ENCODE results near the gene ARFGEF2. TPM values are rescaled to one million over a fixed set of nuclear protein-coding genes. Genes with fewer than 3 reads are reported as not detected.

ARFGEF2 gene
- total RNA-seq, 4 donors from 2014 or later = 27.2 to 45.1 (median 35.3) TPM

GRCh38 chr20:48959899-48960550 is 38.5 kb downstream of the ARFGEF2 start:
- no peak for TF ChIP-seq POLR2A (IDR thresholded peaks at IDR 0.05)
- no peak for TF ChIP-seq CTCF (IDR thresholded peaks at IDR 0.05)
- intact Hi-C loops (cut with DNase I; ENCODE audit: low total_unique reads) = no loop called here
- DNase-seq (ENCODE audit: low spot score in 2 of 2) = no peak
- H3K4me3 ChIP-seq (ENCODE audit: low read depth, poor library complexity, severe bottlenecking) = no peak overlapping the region
- WGBS, 2 donors = 86 to 90% methylated on average over 9 of the region's 9 CpGs

- no peak for DNase-seq (ENCODE audit: low spot score in 2 of 2)
- intact Hi-C loops (cut with DNase I; ENCODE audit: low total_unique reads) = no loop called here
- no peak for TF ChIP-seq POLR2A (IDR thresholded peaks at IDR 0.05)
- H3K4me3 ChIP-seq (ENCODE audit: low read depth, poor library complexity, severe bottlenecking) = no peak overlapping the region
- 77 to 92% methylated on average over 4 of the region's 4 CpGs for WGBS, 2 donors
Observed at GRCh38 chr20:48962421-48962820, 40.9 kb downstream of the ARFGEF2 start.

GRCh38 chr20:48962976-48963771 is 41.7 kb downstream of the ARFGEF2 start:
- 45 to 55% methylated on average over 11 of the region's 11 CpGs for WGBS, 2 donors
- no peak for TF ChIP-seq CTCF (IDR thresholded peaks at IDR 0.05)
- TF ChIP-seq POLR2A (IDR thresholded peaks at IDR 0.05) = no peak
- no peak for DNase-seq (ENCODE audit: low spot score in 2 of 2)
- intact Hi-C loops (cut with DNase I; ENCODE audit: low total_unique reads) = no loop called here
- H3K4me3 ChIP-seq (ENCODE audit: low read depth, poor library complexity, severe bottlenecking) = no peak overlapping the region

GRCh38 chr20:48965189-48965910 is 43.8 kb downstream of the ARFGEF2 start:
- H3K4me3 ChIP-seq (ENCODE audit: low read depth, poor library complexity, severe bottlenecking) = no peak overlapping the region
- intact Hi-C loops (cut with DNase I; ENCODE audit: low total_unique reads) = no loop called here
- TF ChIP-seq POLR2A (IDR thresholded peaks at IDR 0.05) = no peak
- TF ChIP-seq CTCF (IDR thresholded peaks at IDR 0.05) = no peak
- DNase-seq (ENCODE audit: low spot score in 2 of 2) = no peak
- WGBS, 2 donors = 84 to 98% methylated on average over 3 of the region's 3 CpGs

- TF ChIP-seq CTCF (IDR thresholded peaks at IDR 0.05) (no peak), POLR2A (IDR thresholded peaks at IDR 0.05) (no peak)
- no peak for DNase-seq (ENCODE audit: low spot score in 2 of 2)
- WGBS, 2 donors = 89 to 92% methylated on average over 10 of the region's 10 CpGs
- intact Hi-C loops (cut with DNase I; ENCODE audit: low total_unique reads) = no loop called here
- H3K4me3 ChIP-seq (ENCODE audit: low read depth, poor library complexity, severe bottlenecking) = no peak overlapping the region
Observed at GRCh38 chr20:48970681-48971365, 49.3 kb downstream of the ARFGEF2 start.

All from lower leg skin (tissue), 4 donors.